Measurements from ENCODE around the gene CDK5RAP3. TPM values are rescaled to one million over a fixed set of nuclear protein-coding genes. Genes with fewer than 3 reads are reported as not detected.

The CDK5RAP3 gene
- total and polyA plus RNA-seq, 12 donors: 42.8 to 733 (median 111) TPM

GRCh38 chr17:47941246-47942095, 29.4 kb upstream of the CDK5RAP3 start, which contains the start of gene PNPO:
Gene PNPO, plus strand, starts transcription at chr17:47941571. Its CDS starts 105 bp downstream, at chr17:47941676.
- Histone ChIP-seq H3K4me3 (peak within 1 kb of the TSS; percentile 56 to 96 (median 86)), H3K27ac (peak within 1 kb of the TSS; percentile 38 to 88 (median 84)), H3K4me1 (replicated peaks in 1 of 2) (peaks cover 22 to 38% of the 10 kb centered on the region in 2 donors), H3K36me3 (replicated peaks in 1 of 2) (peaks cover 0 to 13% of the 10 kb centered on the region in 2 donors), H3K27me3 (no peaks in the 10 kb centered on the region), H3K9me3 (replicated peaks in 1 of 3) (no peaks in the 10 kb centered on the region)
- 0% methylated on average over 37 to 50 of the region's 50 CpGs for WGBS, 4 donors
- intact Hi-C loops (cut with DNase I): no loop called here
- DNase-seq: peak; percentile 92 to 99 (median 98)
- TF ChIP-seq POLR2A (IDR thresholded peaks at IDR 0.05): peak; percentile 32 to 84
- TF ChIP-seq CTCF (IDR thresholded peaks at IDR 0.05): peak in 4 of 6 experiments; percentile 10 to 31 (median 14)

- 6 to 12% (median 9%) methylated on average over 5 of the region's 5 CpGs for WGBS, 4 donors
- no peak for TF ChIP-seq CTCF (IDR thresholded peaks at IDR 0.05)
- no peak for TF ChIP-seq POLR2A (IDR thresholded peaks at IDR 0.05)
- no peak for DNase-seq
Measured at GRCh38 chr17:47942096-47942510, 28.8 kb upstream of the CDK5RAP3 start.

GRCh38 chr17:47942568-47942967, 28.3 kb upstream of the CDK5RAP3 start:
- intact Hi-C loops (cut with DNase I): no loop called here
- Histone ChIP-seq H3K4me3 (peak overlapping the region in 2 of 4 donors; percentile 85 to 88), H3K27me3 (no peaks in the 10 kb centered on the region), H3K4me1 (replicated peaks in 1 of 2) (peaks cover 22 to 47% of the 10 kb centered on the region in 2 donors), H3K27ac (peak overlapping the region in 1 of 5 donors; percentile 86), H3K36me3 (replicated peaks in 1 of 2) (peaks cover 0 to 14% of the 10 kb centered on the region in 2 donors), H3K9me3 (replicated peaks in 1 of 3) (no peaks in the 10 kb centered on the region)
- 75 to 78% (median 76%) methylated on average over 6 of the region's 6 CpGs for WGBS, 4 donors
- TF ChIP-seq POLR2A (IDR thresholded peaks at IDR 0.05) (no peak), CTCF (IDR thresholded peaks at IDR 0.05) (no peak)
- DNase-seq: no peak

More at GRCh38 chr17:47942096-47942510, 28.8 kb upstream of the CDK5RAP3 start:
- Histone ChIP-seq H3K9me3 (replicated peaks in 1 of 3) (no peaks in the 10 kb centered on the region), H3K36me3 (replicated peaks in 1 of 2) (peaks cover 0 to 14% of the 10 kb centered on the region in 2 donors), H3K27me3 (no peaks in the 10 kb centered on the region), H3K27ac (peak overlapping the region; percentile 38 to 88 (median 84)), H3K4me3 (peak overlapping the region; percentile 56 to 96 (median 86)), H3K4me1 (replicated peaks in 1 of 2) (peaks cover 22 to 44% of the 10 kb centered on the region in 2 donors)
- intact Hi-C loops (cut with DNase I): no loop called here

- Histone ChIP-seq H3K36me3 (replicated peaks in 1 of 2) (peaks cover 0 to 14% of the 10 kb centered on the region in 2 donors), H3K27ac (peak overlapping the region in 3 of 5 donors; percentile 63 to 82 (median 66)), H3K4me3 (no peak overlapping the region), H3K27me3 (no peaks in the 10 kb centered on the region), H3K4me1 (replicated peaks in 1 of 2) (peaks cover 39 to 66% of the 10 kb centered on the region in 2 donors), H3K9me3 (replicated peaks in 1 of 3) (no peaks in the 10 kb centered on the region)
- WGBS, 4 donors: 73 to 90% (median 82%) methylated on average over 5 to 8 of the region's 8 CpGs
- intact Hi-C loops (cut with DNase I): no loop called here
- DNase-seq: peak in 1 of 7 donors; percentile 23
- no peak for TF ChIP-seq CTCF (IDR thresholded peaks at IDR 0.05)
Measured at GRCh38 chr17:47945080-47945479, 25.8 kb upstream of the CDK5RAP3 start.
